GM10847 (cell line): ENCODE measurements around the gene ITSN1.

Source experiments
- POLR2A ChIP-seq: IDR thresholded peaks from 2 replicates; pipeline ENCODE4 v1.6.1; 2011; ENCODE audit not compliant: insufficient read length; ENCODE audit errors: extremely low read depth

The ITSN1 gene

GRCh38 chr21:33859373-33860102, 217.2 kb downstream of the ITSN1 start:
- TF ChIP-seq POLR2A = no peak

GRCh38 chr21:33860332-33860879, 218.1 kb downstream of the ITSN1 start:
- no peak for TF ChIP-seq POLR2A

GRCh38 chr21:33861125-33861524, 218.8 kb downstream of the ITSN1 start:
- no peak for TF ChIP-seq POLR2A

- no peak for TF ChIP-seq POLR2A
Observed at GRCh38 chr21:33864150-33864549, 221.8 kb downstream of the ITSN1 start.

GRCh38 chr21:33865176-33865575, 222.9 kb downstream of the ITSN1 start:
- TF ChIP-seq POLR2A = no peak

GRCh38 chr21:33865996-33866575, 223.8 kb downstream of the ITSN1 start:
- TF ChIP-seq POLR2A = no peak

- TF ChIP-seq POLR2A = no peak
Observed at GRCh38 chr21:33866826-33867225, 224.5 kb downstream of the ITSN1 start.

- no peak for TF ChIP-seq POLR2A
Observed at GRCh38 chr21:33869873-33870272, 227.6 kb downstream of the ITSN1 start.

- TF ChIP-seq POLR2A = no peak
Observed at GRCh38 chr21:33870768-33871167, 228.5 kb downstream of the ITSN1 start.

GRCh38 chr21:33871171-33871570, 228.9 kb downstream of the ITSN1 start:
- no peak for TF ChIP-seq POLR2A

- no peak for TF ChIP-seq POLR2A
Observed at GRCh38 chr21:33872881-33873515, 230.7 kb downstream of the ITSN1 start.

GRCh38 chr21:33874161-33874560, 231.9 kb downstream of the ITSN1 start:
- TF ChIP-seq POLR2A = no peak

GRCh38 chr21:33875026-33875695, 232.9 kb downstream of the ITSN1 start:
- TF ChIP-seq POLR2A = no peak

- no peak for TF ChIP-seq POLR2A
Observed at GRCh38 chr21:33878824-33879223, 236.5 kb downstream of the ITSN1 start.

GRCh38 chr21:33880626-33881025, 238.3 kb downstream of the ITSN1 start:
- no peak for TF ChIP-seq POLR2A

- no peak for TF ChIP-seq POLR2A
Observed at GRCh38 chr21:33881689-33882440, 239.6 kb downstream of the ITSN1 start.
